ENCODE results near the gene CTNNA1. TPM values are rescaled to one million over a fixed set of nuclear protein-coding genes. Genes with fewer than 3 reads are reported as not detected.

Gene CTNNA1
- total RNA-seq, 2 donors from 2014 or later, result 107 to 140 TPM

- ATAC-seq (no peak), DNase-seq (no peak)
- Histone ChIP-seq H3K9me3 (no peaks in the 10 kb centered on the region), H3K27me3 (no peaks in the 10 kb centered on the region), H3K4me3 (no peak overlapping the region), H3K27ac (no peak overlapping the region), H3K36me3 (replicated peaks in 1 of 2; ENCODE audit: insufficient read depth in 1 of 2, low read depth in 2 of 2) (peaks cover 0 to 2% of the 10 kb centered on the region in 2 donors), H3K4me1 (peaks cover 12% of the 10 kb centered on the region)
- TF ChIP-seq POLR2A (IDR thresholded peaks at IDR 0.05), result no peak
- TF ChIP-seq, protein P1, sequence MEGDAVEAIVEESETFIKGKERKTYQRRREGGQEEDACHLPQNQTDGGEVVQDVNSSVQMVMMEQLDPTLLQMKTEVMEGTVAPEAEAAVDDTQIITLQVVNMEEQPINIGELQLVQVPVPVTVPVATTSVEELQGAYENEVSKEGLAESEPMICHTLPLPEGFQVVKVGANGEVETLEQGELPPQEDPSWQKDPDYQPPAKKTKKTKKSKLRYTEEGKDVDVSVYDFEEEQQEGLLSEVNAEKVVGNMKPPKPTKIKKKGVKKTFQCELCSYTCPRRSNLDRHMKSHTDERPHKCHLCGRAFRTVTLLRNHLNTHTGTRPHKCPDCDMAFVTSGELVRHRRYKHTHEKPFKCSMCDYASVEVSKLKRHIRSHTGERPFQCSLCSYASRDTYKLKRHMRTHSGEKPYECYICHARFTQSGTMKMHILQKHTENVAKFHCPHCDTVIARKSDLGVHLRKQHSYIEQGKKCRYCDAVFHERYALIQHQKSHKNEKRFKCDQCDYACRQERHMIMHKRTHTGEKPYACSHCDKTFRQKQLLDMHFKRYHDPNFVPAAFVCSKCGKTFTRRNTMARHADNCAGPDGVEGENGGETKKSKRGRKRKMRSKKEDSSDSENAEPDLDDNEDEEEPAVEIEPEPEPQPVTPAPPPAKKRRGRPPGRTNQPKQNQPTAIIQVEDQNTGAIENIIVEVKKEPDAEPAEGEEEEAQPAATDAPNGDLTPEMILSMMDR (IDR thresholded peaks at IDR 0.05), result no peak
- 13 to 40% methylated on average over 1 of the region's 1 CpG for WGBS, 2 donors
- intact Hi-C loops (cut with DNase I), result no loop called here
These were observed 37.5 kb downstream of the CTNNA1 start for GRCh38 chr5:138790684-138791083.

DNA sequence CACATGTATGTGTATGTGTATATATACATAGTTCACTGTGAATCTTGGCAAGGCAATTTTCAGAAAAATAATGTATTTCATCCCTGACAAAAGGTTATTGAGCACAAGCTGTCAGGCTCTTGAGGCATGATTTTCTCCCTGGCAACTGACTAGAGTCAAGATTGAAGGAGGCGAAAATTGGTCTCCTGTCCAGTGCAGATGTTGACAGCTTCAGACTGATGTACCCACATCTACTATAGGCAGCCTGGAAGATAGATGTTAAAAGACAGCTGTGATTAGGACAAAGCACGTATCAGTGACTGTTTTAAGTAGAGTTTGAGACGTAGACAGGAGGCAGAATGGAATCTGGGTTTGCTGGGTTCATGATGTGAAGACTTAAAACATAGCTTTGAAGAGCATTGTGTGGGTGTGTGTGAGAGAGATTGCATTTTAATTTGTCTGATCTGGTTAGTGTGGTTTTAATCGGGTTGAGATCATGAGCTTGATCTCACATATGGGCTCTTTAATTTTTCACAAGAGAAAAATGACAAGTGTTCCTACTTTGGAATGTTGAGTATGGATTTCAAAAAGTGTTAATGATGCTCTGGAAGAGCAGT is 39.1 kb downstream of the CTNNA1 start:
- Histone ChIP-seq H3K4me1 (peaks cover 19% of the 10 kb centered on the region), H3K36me3 (replicated peaks in 1 of 2; ENCODE audit: insufficient read depth in 1 of 2, low read depth in 2 of 2) (peaks cover 0 to 2% of the 10 kb centered on the region in 2 donors), H3K27me3 (no peaks in the 10 kb centered on the region), H3K9me3 (no peaks in the 10 kb centered on the region), H3K4me3 (no peak overlapping the region), H3K27ac (no peak overlapping the region)
- 72 to 74% methylated on average over 4 of the region's 4 CpGs for WGBS, 2 donors
- ATAC-seq, result no peak
- intact Hi-C loops (cut with DNase I), result no loop called here
- DNase-seq, result no peak
- TF ChIP-seq, protein P1 (IDR thresholded peaks at IDR 0.05), result no peak
- no peak for TF ChIP-seq POLR2A (IDR thresholded peaks at IDR 0.05)

DNA sequence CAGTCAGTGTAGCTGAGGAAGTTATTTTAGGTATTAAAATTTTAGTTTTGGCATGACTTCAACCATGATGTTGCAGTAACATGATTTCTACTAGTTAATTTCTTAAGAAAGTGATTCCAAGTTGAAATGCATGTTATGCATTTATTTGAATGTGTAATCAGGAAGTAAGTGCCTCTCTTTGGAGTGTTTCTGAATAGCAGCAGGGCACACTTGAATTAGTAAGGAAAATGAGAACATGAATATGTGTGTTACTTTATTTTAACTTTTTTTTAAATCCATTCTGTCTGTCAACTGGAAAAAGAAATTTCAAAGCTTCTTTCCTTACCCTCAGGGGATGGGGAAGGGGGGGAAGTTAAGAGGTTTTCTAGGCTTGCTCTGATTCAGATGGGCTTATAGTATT is 40.4 kb downstream of the CTNNA1 start:
- DNase-seq (no peak), ATAC-seq (no peak)
- no peaks in the 10 kb centered on the region for H3K36me3 ChIP-seq (replicated peaks in 1 of 2; ENCODE audit: insufficient read depth in 1 of 2, low read depth in 2 of 2)
- H3K27me3 ChIP-seq, result no peaks in the 10 kb centered on the region
- intact Hi-C loops (cut with DNase I), result no loop called here
- H3K4me3 ChIP-seq, result no peak overlapping the region
- peaks cover 19% of the 10 kb centered on the region for H3K4me1 ChIP-seq
- no peak overlapping the region for H3K27ac ChIP-seq
- no peaks in the 10 kb centered on the region for H3K9me3 ChIP-seq
- TF ChIP-seq, protein P1 (IDR thresholded peaks at IDR 0.05), result no peak
- no peak for TF ChIP-seq POLR2A (IDR thresholded peaks at IDR 0.05)

DNA sequence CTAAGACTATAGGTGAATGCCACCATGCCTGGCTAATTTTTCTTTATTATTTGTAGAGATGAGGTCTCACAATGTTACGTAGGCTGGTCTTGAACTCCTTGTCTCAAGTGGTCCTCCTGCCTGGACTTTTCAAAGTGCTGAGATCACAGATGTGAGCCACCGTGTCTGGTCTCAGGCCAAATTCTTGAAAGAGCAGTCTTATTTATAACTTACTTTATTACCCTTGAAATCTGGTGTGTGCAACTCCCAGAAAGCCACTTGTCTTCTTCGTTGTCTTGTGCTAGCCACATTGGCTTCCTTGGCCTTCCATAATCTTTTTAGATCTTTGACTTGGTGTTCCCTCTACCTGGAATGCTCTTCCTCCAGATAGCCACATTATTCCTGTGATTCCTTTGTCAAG is 50.1 kb downstream of the CTNNA1 start:
- Histone ChIP-seq H3K4me3 (no peak overlapping the region), H3K27me3 (no peaks in the 10 kb centered on the region), H3K4me1 (no peaks in the 10 kb centered on the region), H3K9me3 (no peaks in the 10 kb centered on the region), H3K27ac (no peak overlapping the region), H3K36me3 (replicated peaks in 1 of 2; ENCODE audit: insufficient read depth in 1 of 2, low read depth in 2 of 2) (no peaks in the 10 kb centered on the region)
- no peak for ATAC-seq
- 92 to 96% methylated on average over 3 of the region's 3 CpGs for WGBS, 2 donors
- intact Hi-C loops (cut with DNase I), result no loop called here
- TF ChIP-seq, protein P1 (IDR thresholded peaks at IDR 0.05), result no peak
- no peak for TF ChIP-seq POLR2A (IDR thresholded peaks at IDR 0.05)
- DNase-seq, result no peak

- TF ChIP-seq, protein P1 (IDR thresholded peaks at IDR 0.05), result no peak
- TF ChIP-seq POLR2A (IDR thresholded peaks at IDR 0.05), result no peak
These were observed 50.7 kb downstream of the CTNNA1 start for GRCh38 chr5:138803935-138804334.

More at GRCh38 chr5:138803935-138804334, 50.7 kb downstream of the CTNNA1 start:
- ATAC-seq (no peak), DNase-seq (no peak)
- Histone ChIP-seq H3K27me3 (no peaks in the 10 kb centered on the region), H3K27ac (no peak overlapping the region), H3K36me3 (replicated peaks in 1 of 2; ENCODE audit: insufficient read depth in 1 of 2, low read depth in 2 of 2) (no peaks in the 10 kb centered on the region), H3K4me3 (no peak overlapping the region), H3K9me3 (no peaks in the 10 kb centered on the region), H3K4me1 (no peaks in the 10 kb centered on the region)
- WGBS, 2 donors, result 89 to 100% methylated on average over 1 of the region's 1 CpG
- intact Hi-C loops (cut with DNase I), result no loop called here

Data from body of pancreas (tissue), 4 donors.